OCI-LY3 (cell line): ENCODE measurements around the gene HOXD8.

Source experiments
- H2AFZ ChIP-seq: fragments of 200-600, 300-600 bp; shearing (Covaris generic); 2 replicates; pipeline ENCODE4 v1.6.0; 2014; ENCODE audit warnings: antibody characterized with exemption, low read depth, low read length
- H3K27ac ChIP-seq: fragments of 200-600, 300-600 bp; sonication (generic); 2 replicates; pipeline ENCODE4 v1.5.1; 2014; ENCODE audit warnings: mild to moderate bottlenecking, low read length, moderate library complexity, mixed read lengths
- H3K27me3 ChIP-seq: fragments of 200-600, 300-600 bp; sonication (generic); 2 replicates; pipeline ENCODE4 v1.6.1; 2014; ENCODE audit warnings: low read depth, low read length, mixed read lengths
- H3K36me3 ChIP-seq: fragments of 200-600, 300-600 bp; sonication (generic); replicated peaks from 2 replicates; pipeline ENCODE3; 2014; ENCODE audit warnings: low read depth, low read length, mixed read lengths
- H3K4me1 ChIP-seq: fragments of 300-600, 200-600 bp; sonication (generic); 2 replicates; pipeline ENCODE4 v1.6.1; 2014; ENCODE audit warnings: low read length, mixed read lengths
- H3K4me2 ChIP-seq: fragments of 200-600, 300-600 bp; sonication (generic); 2 replicates; pipeline ENCODE4 v1.6.1; 2014; ENCODE audit warnings: low read length, mixed read lengths
- H3K4me3 ChIP-seq: fragments of 300-600, 200-600 bp; sonication (generic); 2 replicates; pipeline ENCODE4 v1.5.1; 2014; ENCODE audit warnings: antibody characterized with exemption, mild to moderate bottlenecking, low read length, moderate library complexity
- H3K79me2 ChIP-seq: fragments of 300-600, 200-600 bp; shearing (Covaris generic); 2 replicates; pipeline ENCODE4 v1.6.1; 2014; ENCODE audit warnings: mild to moderate bottlenecking, low read length, mixed read lengths
- H3K9ac ChIP-seq: fragments of 300-600, 200-600 bp; shearing (Covaris generic); 2 replicates; pipeline ENCODE4 v1.6.0; 2014; ENCODE audit warnings: mild to moderate bottlenecking, low read length, moderate library complexity
- H3K9me3 ChIP-seq: fragments of 200-600, 300-600 bp; shearing (Covaris generic); 2 replicates; pipeline ENCODE4 v1.6.1; 2014; ENCODE audit warnings: low read length, mixed read lengths; ENCODE audit not compliant: insufficient read depth
- H4K20me1 ChIP-seq: fragments of 200-600, 300-600 bp; sonication (generic); 2 replicates; pipeline ENCODE4 v1.6.1; 2016; ENCODE audit warnings: low read length, mixed read lengths; ENCODE audit not compliant: insufficient read depth
- EZH2phosphoT487 ChIP-seq: fragments of 200-600 bp; shearing (Covaris generic); IDR thresholded peaks from 2 replicates; pipeline ENCODE4 v1.6.1; 2018; ENCODE audit warnings: antibody characterized with exemption, mixed run types, low read depth
- TF ChIP-seq, protein P1 (sequence below): fragments of 200-600, 300-600 bp; sonication (generic); IDR thresholded peaks from 2 replicates; pipeline ENCODE4 v1.5.1; 2014; ENCODE audit warnings: antibody characterized with exemption, low read length, low read depth

Gene HOXD8

DNA sequence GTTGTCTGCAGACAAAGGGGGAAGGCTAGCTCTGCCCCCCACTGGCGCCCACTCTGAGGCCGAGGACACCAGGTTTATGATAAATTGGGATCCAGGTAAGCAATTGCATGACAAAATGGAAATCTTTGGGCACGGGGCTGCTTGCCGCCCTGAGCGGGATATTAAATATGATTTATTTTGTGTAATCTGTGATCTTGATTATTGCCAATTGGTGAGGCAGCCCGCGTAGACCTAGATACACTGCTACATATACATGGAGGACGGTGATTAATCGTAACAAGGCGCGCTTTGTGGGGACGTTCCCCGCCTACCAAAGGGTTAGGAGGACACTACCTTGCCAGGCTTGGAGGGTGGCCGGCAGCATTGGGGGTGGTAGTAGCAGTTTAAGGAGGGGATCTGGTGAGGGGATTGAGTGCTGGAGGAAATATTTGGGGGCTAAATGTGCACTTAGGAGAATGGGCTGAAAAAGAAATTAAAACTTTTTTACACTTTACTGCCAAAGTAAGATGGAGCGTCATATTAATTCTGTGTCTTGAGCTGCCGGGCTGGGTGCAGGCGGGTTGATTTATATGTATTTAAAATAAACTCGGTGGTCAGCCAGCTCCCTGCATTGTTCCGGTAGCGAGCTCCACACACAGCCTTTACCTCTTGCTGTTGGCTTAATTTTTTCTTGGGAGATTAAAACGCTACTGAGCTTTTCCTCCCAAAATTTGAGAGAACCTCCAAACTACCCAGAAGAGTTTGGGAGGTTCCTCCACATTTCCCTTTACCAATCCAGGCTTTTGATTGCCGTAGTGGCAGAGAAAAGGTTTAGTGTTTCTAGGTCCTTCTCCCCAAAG lies 31.7 kb downstream of the HOXD8 start:
- no peaks in the 10 kb centered on the region for H4K20me1 ChIP-seq
- no peak overlapping the region for H3K4me2 ChIP-seq
- no peaks in the 10 kb centered on the region for H3K4me1 ChIP-seq
- H3K27me3 ChIP-seq: no peaks in the 10 kb centered on the region
- no peaks in the 10 kb centered on the region for H3K36me3 ChIP-seq
- H2AFZ ChIP-seq: no peak overlapping the region
- H3K27ac ChIP-seq: no peak overlapping the region
- no peaks in the 10 kb centered on the region for H3K9me3 ChIP-seq
- no peak for TF ChIP-seq EZH2phosphoT487
- TF ChIP-seq, protein P1, sequence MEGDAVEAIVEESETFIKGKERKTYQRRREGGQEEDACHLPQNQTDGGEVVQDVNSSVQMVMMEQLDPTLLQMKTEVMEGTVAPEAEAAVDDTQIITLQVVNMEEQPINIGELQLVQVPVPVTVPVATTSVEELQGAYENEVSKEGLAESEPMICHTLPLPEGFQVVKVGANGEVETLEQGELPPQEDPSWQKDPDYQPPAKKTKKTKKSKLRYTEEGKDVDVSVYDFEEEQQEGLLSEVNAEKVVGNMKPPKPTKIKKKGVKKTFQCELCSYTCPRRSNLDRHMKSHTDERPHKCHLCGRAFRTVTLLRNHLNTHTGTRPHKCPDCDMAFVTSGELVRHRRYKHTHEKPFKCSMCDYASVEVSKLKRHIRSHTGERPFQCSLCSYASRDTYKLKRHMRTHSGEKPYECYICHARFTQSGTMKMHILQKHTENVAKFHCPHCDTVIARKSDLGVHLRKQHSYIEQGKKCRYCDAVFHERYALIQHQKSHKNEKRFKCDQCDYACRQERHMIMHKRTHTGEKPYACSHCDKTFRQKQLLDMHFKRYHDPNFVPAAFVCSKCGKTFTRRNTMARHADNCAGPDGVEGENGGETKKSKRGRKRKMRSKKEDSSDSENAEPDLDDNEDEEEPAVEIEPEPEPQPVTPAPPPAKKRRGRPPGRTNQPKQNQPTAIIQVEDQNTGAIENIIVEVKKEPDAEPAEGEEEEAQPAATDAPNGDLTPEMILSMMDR: no peak
- H3K79me2 ChIP-seq: no peaks in the 10 kb centered on the region
- no peak overlapping the region for H3K9ac ChIP-seq
- no peak overlapping the region for H3K4me3 ChIP-seq

DNA sequence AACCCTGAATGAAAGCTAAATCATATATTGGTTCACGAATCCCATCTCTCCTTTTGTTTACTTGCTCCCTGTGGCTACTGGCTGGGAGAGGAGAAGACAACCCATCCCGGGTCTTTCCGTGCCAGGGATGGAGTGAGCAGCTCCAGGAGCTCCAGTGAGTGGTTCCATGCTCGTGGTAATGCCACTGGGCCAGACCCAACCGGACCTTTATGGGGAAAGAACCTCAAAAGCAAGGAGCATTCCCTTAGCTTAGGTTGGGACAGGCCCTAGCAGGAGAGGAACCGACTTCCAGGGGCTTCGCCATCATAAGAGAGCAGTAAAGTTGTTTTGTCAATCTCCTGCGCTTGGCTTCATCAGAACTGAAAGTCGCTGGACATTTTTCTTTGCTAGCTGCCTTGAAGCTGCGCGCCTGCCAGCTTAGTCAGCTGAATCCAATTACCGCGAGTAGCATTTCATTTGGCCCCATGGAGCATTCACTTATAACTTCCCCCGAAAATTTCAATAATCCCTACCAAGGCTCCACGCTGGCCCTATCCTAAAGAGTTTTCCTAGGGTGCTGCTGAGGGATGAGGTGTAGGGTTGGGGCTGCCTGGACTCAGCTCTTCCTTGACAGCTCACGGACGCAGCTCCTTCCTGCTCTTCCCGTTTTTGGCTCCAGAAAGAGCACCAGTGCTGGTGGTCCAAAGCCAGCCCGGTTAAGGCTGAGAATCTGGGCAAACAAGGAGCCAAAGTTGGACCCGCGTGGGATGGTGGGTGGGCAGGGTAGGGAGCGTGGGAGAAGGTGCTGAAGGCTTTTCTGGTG lies 32.5 kb downstream of the HOXD8 start:
- Histone ChIP-seq H3K4me1 (no peaks in the 10 kb centered on the region), H3K9me3 (no peaks in the 10 kb centered on the region), H3K79me2 (no peaks in the 10 kb centered on the region), H4K20me1 (no peaks in the 10 kb centered on the region), H3K9ac (no peak overlapping the region), H3K27ac (no peak overlapping the region), H3K4me2 (no peak overlapping the region), H2AFZ (no peak overlapping the region), H3K27me3 (peaks cover 3% of the 10 kb centered on the region; the same call in 1 of the 2 replicates), H3K36me3 (no peaks in the 10 kb centered on the region), H3K4me3 (no peak overlapping the region)
- TF ChIP-seq, protein P1: no peak
- no peak for TF ChIP-seq EZH2phosphoT487

DNA sequence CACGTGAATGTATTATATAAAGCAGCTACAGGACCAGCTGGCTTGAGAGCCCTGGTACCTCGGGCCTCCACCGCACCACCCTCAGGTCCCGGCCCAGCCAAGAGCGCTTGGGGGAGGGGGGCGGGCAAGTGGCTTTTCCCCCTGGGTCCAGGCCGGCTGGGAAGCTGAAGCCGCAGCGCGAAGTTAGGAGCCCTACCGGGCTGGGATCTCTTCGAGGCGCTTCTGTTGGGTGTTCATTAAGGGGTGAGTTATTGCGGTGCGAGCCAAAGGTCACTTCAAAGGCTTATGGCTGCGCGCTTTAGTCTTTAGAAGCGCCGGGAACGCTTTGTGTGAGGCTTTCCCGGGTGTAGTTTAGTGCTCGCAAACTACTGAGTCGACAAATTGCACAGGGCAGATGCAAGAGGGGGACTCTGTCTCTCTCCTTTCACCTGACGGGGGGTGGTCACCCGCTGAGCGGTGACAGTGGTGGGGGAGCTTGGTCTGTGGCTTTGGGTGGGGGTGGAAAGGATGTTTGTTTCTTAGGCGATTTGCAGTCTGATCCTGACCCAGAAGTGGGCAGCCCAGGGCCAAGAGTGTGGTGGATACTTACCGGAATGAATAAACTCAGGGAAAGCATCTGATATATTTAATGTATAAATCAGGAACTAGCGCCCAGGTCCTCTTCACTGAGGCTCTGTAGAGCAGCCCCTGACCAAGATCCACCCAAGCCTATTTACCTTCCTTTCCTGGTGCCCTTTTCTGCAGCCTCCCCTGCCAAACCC lies 33.6 kb downstream of the HOXD8 start:
- Histone ChIP-seq H3K4me1 (no peaks in the 10 kb centered on the region), H3K27me3 (peaks cover 3% of the 10 kb centered on the region; the same call in 1 of the 2 replicates), H3K4me3 (no peak overlapping the region), H3K27ac (no peak overlapping the region), H3K4me2 (no peak overlapping the region), H3K79me2 (no peaks in the 10 kb centered on the region), H3K36me3 (no peaks in the 10 kb centered on the region), H3K9ac (no peak overlapping the region), H3K9me3 (no peaks in the 10 kb centered on the region), H4K20me1 (no peaks in the 10 kb centered on the region), H2AFZ (no peak overlapping the region)
- TF ChIP-seq, protein P1: no peak
- no peak for TF ChIP-seq EZH2phosphoT487
